ENCODE measurements around the gene USP48. TPM values are rescaled to one million over a fixed set of nuclear protein-coding genes. Genes with fewer than 3 reads are reported as not detected.

USP48 gene
- total RNA-seq: 100 to 1,000 TPM in 1 of 4 donors, 10 to 100 TPM in 3; 35.4 to 198 (median 50.7) TPM

GRCh38 chr1:21782868-21783678 lies at the start of gene USP48:
USP48 (minus strand) TSS chr1:21783149; CDS start chr1:21782957, 192 bp downstream.
- DNase-seq: peak; percentile 97 to 99 (median 98)
- TF ChIP-seq, protein P1, sequence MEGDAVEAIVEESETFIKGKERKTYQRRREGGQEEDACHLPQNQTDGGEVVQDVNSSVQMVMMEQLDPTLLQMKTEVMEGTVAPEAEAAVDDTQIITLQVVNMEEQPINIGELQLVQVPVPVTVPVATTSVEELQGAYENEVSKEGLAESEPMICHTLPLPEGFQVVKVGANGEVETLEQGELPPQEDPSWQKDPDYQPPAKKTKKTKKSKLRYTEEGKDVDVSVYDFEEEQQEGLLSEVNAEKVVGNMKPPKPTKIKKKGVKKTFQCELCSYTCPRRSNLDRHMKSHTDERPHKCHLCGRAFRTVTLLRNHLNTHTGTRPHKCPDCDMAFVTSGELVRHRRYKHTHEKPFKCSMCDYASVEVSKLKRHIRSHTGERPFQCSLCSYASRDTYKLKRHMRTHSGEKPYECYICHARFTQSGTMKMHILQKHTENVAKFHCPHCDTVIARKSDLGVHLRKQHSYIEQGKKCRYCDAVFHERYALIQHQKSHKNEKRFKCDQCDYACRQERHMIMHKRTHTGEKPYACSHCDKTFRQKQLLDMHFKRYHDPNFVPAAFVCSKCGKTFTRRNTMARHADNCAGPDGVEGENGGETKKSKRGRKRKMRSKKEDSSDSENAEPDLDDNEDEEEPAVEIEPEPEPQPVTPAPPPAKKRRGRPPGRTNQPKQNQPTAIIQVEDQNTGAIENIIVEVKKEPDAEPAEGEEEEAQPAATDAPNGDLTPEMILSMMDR (IDR thresholded peaks at IDR 0.05): peak in 1 of 6 experiments; percentile 9
- peak; percentile 88 to 96 for TF ChIP-seq POLR2A (IDR thresholded peaks at IDR 0.05)
- peaks cover 0 to 15% (median 4%) of the 10 kb centered on the region in 4 donors for H3K4me1 ChIP-seq
- no peaks in the 10 kb centered on the region for H3K36me3 ChIP-seq
- H3K4me3 ChIP-seq: peak within 1 kb of the TSS; percentile 69 to 99 (median 90)
- peak within 1 kb of the TSS; percentile 94 to 100 (median 98) for H3K27ac ChIP-seq
- H3K9me3 ChIP-seq: no peaks in the 10 kb centered on the region
- H3K27me3 ChIP-seq: no peaks in the 10 kb centered on the region

GRCh38 chr1:21831454-21831970 lies 48.6 kb upstream of the USP48 start:
- TF ChIP-seq, protein P1 (IDR thresholded peaks at IDR 0.05): no peak
- no peak for TF ChIP-seq POLR2A (IDR thresholded peaks at IDR 0.05)
- no peak overlapping the region for H3K27ac ChIP-seq
- H3K27me3 ChIP-seq: no peaks in the 10 kb centered on the region
- H3K4me3 ChIP-seq: no peak overlapping the region
- DNase-seq: no peak
- H3K9me3 ChIP-seq: peaks cover 0 to 7% (median 0%) of the 10 kb centered on the region in 4 donors
- no peaks in the 10 kb centered on the region for H3K4me1 ChIP-seq
- H3K36me3 ChIP-seq: peaks cover 0 to 97% (median 0%) of the 10 kb centered on the region in 3 donors

- peaks cover 0 to 98% (median 0%) of the 10 kb centered on the region in 3 donors for H3K36me3 ChIP-seq
- TF ChIP-seq, protein P1 (IDR thresholded peaks at IDR 0.05): no peak
- TF ChIP-seq POLR2A (IDR thresholded peaks at IDR 0.05): no peak
- H3K9me3 ChIP-seq: peaks cover 0 to 7% (median 0%) of the 10 kb centered on the region in 4 donors
- no peak for DNase-seq
- no peaks in the 10 kb centered on the region for H3K4me1 ChIP-seq
- no peaks in the 10 kb centered on the region for H3K27me3 ChIP-seq
- no peak overlapping the region for H3K27ac ChIP-seq
- no peak overlapping the region for H3K4me3 ChIP-seq
Measured at GRCh38 chr1:21830792-21831453, 48.0 kb upstream of the USP48 start.

DNA sequence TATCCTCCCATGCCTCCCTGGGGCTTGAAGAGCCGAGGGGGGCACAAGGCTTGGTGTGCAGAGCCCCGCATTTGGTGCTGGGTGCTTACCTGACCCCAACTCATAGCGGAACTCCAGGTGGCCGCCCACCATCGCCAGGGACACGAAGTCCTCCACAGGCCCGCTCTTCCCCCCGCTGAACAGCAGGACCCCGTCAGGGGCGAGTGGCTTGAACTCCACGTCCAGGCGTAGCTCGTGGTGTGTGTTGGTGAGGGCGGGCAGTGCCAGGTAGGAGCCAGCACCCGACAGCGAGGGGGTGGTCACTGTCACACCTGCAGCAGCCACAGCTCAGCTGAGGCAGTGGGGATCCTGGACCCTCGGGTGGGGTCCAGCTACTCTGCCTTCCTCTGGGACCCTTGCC lies 46.3 kb upstream of the USP48 start:
- Histone ChIP-seq H3K27me3 (no peaks in the 10 kb centered on the region), H3K9me3 (peaks cover 0 to 3% (median 0%) of the 10 kb centered on the region in 4 donors), H3K36me3 (peaks cover 0 to 99% (median 0%) of the 10 kb centered on the region in 3 donors), H3K27ac (no peak overlapping the region), H3K4me3 (no peak overlapping the region), H3K4me1 (no peaks in the 10 kb centered on the region)
- no peak for DNase-seq
- TF ChIP-seq POLR2A (IDR thresholded peaks at IDR 0.05): no peak
- TF ChIP-seq, protein P1 (IDR thresholded peaks at IDR 0.05): no peak

DNA sequence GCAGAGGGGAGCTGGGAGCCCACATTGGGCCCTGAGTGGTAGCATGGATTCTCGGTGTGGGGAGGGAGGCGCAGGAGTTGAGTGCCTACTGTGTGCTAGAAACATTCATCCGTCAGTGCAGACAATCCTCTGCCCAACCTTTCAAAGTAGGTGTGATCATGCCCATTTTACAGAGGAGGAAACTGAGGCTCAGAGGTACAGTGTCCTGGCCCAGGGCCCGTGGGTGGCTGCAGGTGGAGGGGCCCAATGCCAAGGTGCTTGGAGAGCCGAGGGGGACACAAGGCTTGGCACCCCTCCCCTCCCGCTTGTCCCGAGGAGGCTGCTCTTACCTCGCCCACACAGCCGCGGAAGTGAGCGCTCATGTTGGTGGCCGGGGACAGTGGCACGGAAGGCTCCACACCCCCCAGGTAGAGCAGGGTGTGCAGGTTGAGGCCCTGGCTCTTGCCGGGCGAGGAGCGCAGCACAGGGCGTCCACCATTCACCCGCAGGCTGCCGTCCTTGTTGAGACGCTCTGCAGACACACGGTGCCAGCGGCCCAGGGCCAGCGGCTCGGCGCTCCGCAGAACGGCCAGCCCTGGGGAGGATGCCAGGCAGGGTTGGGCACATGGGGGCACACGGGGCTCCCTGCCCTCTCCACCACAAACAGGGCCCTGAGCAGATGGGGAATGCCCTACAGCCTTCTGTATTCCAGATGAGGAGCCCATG lies 45.7 kb upstream of the USP48 start:
- H3K36me3 ChIP-seq: peaks cover 0 to 99% (median 0%) of the 10 kb centered on the region in 3 donors

More for the DNA sequence above, 45.7 kb upstream of the USP48 start:
- Histone ChIP-seq H3K27ac (no peak overlapping the region), H3K27me3 (no peaks in the 10 kb centered on the region), H3K9me3 (no peaks in the 10 kb centered on the region), H3K4me3 (no peak overlapping the region), H3K4me1 (no peaks in the 10 kb centered on the region)
- TF ChIP-seq, protein P1 (IDR thresholded peaks at IDR 0.05): no peak
- TF ChIP-seq POLR2A (IDR thresholded peaks at IDR 0.05): no peak
- DNase-seq: no peak

All from Peyer's patch (tissue), 4 donors.